ENCODE measurements around the gene TIGIT.

TIGIT gene

GRCh38 chr3:114310695-114311094, 16.9 kb downstream of the TIGIT start:
- DNase-seq (ENCODE audit: low read depth in 2 of 2), result no peak

DNA sequence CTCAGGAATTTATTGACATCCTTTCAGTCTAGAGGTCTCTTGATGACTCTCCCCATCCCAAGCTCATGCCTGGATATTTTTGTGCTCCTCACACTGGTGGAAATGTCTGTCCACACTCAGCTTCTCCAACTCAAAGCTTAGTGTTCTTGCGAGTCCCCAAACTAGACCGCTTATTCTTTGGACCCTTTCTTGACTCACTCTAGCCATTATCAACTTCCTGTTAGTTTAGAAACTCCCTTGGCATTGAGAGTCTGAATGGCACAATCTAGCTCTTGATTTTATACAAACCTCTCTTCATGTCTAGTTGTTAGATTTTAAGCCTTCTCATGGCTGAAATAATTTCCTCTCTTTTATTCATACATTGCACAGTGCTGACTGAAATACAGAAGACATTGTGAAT, 19.6 kb downstream of the TIGIT start:
- no peak for DNase-seq (ENCODE audit: low read depth in 2 of 2)

- no peak for DNase-seq (ENCODE audit: low read depth in 2 of 2)
These were observed 20.5 kb downstream of the TIGIT start for GRCh38 chr3:114314282-114314681.

DNA sequence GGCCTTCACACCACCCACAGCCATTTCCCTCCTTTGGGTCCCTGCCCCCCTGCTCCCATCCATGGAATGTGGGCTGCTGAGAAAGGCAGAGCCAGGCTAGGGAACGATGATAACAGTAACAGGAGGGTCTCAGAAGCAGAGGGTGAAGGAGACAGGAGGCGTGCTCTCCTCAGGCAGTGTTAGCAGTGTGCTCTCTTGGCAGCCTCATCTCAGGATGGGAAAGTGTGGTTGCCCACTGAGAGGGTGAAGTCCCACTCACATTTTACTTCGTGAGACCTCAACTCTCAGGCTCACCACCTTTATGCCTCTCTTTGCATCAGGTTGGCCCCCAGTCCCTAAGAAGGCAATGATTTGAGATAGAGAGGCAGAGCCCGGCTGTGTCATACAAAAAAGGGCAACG, 24.5 kb downstream of the TIGIT start:
- DNase-seq (ENCODE audit: low read depth in 2 of 2), result no peak

- no peak for DNase-seq (ENCODE audit: low read depth in 2 of 2)
These were observed 25.6 kb downstream of the TIGIT start for GRCh38 chr3:114319453-114319852.

- DNase-seq (ENCODE audit: low read depth in 2 of 2), result no peak
These were observed 26.4 kb downstream of the TIGIT start for GRCh38 chr3:114320246-114320645.

GRCh38 chr3:114323546-114324254, 29.9 kb downstream of the TIGIT start:
- no peak for DNase-seq (ENCODE audit: low read depth in 2 of 2)

DNA sequence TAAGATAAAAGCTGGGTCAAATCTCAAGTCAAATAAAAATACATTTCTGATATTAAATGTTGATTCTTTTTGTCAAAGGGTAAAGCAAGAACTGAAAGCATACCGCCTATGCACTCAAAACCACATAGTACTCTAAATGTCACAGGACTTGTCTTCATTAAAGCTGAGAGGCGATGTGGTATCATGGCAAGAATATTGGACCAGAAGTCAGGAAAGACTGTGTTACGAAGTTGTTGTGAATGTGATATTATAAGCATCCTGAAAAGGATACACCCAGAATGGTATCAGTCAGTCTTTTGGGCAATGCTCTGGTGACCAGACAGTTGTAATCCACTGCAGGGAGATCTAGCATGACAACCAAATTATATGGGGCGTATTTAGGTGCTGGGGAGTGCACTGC, 33.8 kb downstream of the TIGIT start:
- DNase-seq (ENCODE audit: low read depth in 2 of 2), result no peak

DNA sequence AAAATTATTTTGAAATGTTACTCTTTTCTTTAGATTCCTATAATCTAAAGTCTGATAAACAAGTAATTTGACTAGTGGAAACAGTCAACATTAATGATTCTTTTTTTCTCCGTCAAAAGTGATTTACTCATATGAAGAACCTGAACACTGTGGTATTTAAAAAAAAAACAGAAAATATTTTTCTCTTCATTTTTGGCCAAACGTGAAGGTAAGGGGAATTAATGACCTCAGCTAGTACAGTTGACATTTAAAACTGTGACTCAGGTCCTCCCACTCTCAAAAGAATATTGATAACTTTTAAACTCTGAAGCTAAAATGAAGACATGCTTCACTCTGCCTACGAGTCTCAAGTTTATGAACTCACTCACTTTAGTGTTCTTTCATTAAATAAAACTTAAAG, 34.5 kb downstream of the TIGIT start:
- no peak for DNase-seq (ENCODE audit: low read depth in 2 of 2)

DNA sequence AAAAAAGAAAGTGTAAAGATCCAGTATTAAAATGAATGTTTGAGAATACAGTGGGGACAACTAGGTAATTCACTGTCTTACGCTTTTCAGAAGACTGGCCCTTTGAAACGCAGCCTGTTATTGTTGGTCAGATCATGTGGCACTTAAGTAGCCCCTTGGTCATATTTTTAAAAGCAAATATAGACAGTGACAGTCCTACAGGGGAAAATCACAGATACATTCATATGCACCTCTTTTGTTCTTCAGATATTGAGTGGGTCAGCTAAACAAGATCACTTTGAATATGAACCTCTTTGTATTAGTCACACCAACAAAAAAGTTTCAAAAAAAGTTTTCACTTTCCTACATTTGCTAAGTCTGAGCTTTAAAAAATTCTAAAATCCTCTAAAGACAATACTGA, 36.0 kb downstream of the TIGIT start:
- DNase-seq (ENCODE audit: low read depth in 2 of 2), result no peak

DNA sequence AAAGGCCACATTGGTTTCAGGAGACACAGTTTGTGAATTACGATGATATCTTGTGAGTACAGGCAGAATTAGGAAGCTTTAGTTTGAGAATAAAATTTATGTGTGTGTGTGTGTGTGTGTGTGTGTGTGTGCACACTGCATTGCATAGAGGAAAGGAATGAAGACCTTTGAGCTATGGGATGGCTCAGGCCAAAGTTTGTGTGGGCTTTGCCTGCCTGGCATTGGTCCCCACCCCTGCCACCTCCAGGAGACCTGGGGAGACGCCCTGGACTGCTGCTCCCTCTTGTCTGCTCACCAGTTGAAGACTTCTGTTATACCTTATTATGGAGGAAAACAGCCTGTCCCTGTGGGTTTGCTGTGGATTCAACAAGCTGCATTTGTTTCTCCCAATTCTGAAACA, 37.2 kb downstream of the TIGIT start:
- no peak for DNase-seq (ENCODE audit: low read depth in 2 of 2)

GRCh38 chr3:114331710-114332109, 37.9 kb downstream of the TIGIT start:
- DNase-seq (ENCODE audit: low read depth in 2 of 2), result no peak

DNA sequence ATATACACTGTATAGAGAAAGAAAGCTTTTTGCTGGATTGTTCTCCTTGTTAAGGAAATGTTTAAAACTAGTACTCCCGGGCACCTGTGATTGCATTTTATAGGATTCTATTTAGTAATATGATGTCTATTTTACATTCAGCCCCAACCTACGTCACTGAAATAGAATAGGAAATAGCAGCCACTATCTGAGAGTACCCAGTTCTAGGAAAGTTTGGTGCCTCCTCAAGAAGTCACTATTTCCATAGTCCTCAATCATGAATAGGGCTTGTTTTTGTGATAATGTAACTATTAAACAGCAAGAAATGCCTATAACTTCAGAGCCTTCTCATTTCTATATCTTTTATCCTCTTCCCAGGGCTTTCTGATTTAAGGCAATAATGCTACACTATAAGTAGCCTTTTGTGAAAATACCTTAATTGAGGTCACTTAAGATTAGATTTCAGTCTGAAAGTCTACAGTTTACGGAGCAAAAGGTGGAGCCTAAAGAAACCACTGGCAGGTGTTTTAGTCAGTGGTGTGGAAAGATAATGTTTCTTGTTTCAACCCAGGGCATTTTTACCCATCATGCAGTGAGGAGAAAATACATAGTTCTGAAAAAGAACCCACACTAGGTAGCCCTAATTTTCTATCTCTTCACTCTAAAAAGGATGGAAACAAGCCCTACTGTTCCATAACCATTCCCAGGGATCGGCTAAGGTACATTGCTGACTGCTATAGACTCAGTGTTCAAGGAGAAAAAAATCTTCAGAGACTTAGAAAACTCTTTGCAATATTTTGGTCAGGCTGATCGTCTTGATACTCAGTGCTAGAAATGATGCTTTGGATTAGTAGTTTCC, 38.7 kb downstream of the TIGIT start:
- no peak for DNase-seq (ENCODE audit: low read depth in 2 of 2)

DNA sequence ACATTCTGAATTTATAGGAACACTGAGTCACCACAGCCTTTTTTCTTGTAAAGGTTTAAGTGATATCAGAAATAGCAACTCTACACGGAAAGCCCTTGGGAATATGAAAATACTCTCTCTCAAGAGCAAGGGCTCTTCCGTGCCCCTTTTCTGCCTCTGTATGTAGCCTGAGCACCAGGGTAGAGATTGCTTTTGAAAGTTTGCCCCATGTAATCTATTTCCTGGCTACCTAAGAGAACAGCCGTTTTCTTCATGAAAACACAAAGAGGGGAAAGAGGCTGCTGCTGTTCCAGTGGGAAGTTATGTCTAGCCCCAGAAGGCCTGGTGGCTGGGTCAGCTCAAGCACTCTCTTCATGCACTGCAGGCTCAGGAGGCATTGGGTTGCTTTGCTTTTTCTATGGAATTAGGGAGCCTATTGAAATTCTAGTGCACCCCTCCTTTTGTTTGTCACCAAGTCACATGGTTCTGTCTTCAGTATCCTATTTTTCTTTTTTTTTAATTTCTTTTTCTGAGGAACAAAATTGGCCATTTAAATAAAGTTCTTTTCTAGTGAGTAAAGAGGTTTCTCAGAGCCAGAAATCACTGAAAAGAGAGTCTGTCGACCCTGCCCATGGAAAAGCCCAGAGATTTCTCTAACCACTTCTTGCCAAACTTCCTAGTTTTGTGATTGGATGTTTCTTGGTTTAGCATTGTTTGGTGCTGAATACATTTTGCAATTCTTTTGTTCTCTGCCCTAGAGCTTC, 39.5 kb downstream of the TIGIT start:
- DNase-seq (ENCODE audit: low read depth in 2 of 2), result no peak

GRCh38 chr3:114333923-114334240, 40.1 kb downstream of the TIGIT start:
- DNase-seq (ENCODE audit: low read depth in 2 of 2), result no peak

GRCh38 chr3:114336122-114336697, 42.4 kb downstream of the TIGIT start:
- no peak for DNase-seq (ENCODE audit: low read depth in 2 of 2)

GRCh38 chr3:114336857-114337256, 43.0 kb downstream of the TIGIT start:
- no peak for DNase-seq (ENCODE audit: low read depth in 2 of 2)

- DNase-seq (ENCODE audit: low read depth in 2 of 2), result no peak
These were observed 45.0 kb downstream of the TIGIT start for GRCh38 chr3:114338651-114339357.

- DNase-seq (ENCODE audit: low read depth in 2 of 2), result no peak
These were observed 50.7 kb downstream of the TIGIT start for GRCh38 chr3:114344492-114344891.

- no peak for DNase-seq (ENCODE audit: low read depth in 2 of 2)
These were observed 56.4 kb downstream of the TIGIT start for GRCh38 chr3:114350271-114350670.

GRCh38 chr3:114350690-114351089, 56.9 kb downstream of the TIGIT start:
- no peak for DNase-seq (ENCODE audit: low read depth in 2 of 2)

Data from stimulated activated CD4-positive, alpha-beta T cell treated with anti-CD3 and anti-CD28 coated beads, Interleukin-1b, Interleukin-23, amount 100 ng/mL, for 4 hours (primary cell).